HG03558 (cell line): ENCODE measurements around the gene TBC1D9B.

Source experiments
- ATAC-seq: cut with Tn5 transposase; IDR thresholded peaks from one replicate; pipeline ENCODE4 v1.9.1; 2021; ENCODE audit warnings: moderate number of reproducible peaks; ENCODE audit not compliant: unreplicated experiment; ENCODE audit errors: extremely low read depth

TBC1D9B gene

GRCh38 chr5:179907556-179908324, at the start of gene TBC1D9B:
Gene TBC1D9B (minus strand): TSS chr5:179907897. CDS start chr5:179907821, 76 bp downstream.
- peak; percentile 58 for ATAC-seq

GRCh38 chr5:179955630-179956029, 47.9 kb upstream of the TBC1D9B start:
- ATAC-seq: no peak

- ATAC-seq: no peak
Measured at GRCh38 chr5:179955062-179955461, 47.4 kb upstream of the TBC1D9B start.

- no peak for ATAC-seq
Measured at GRCh38 chr5:179954434-179954833, 46.7 kb upstream of the TBC1D9B start.

GRCh38 chr5:179953987-179954386, 46.3 kb upstream of the TBC1D9B start:
- ATAC-seq: no peak

- ATAC-seq: no peak
Measured at GRCh38 chr5:179936976-179937681, 29.4 kb upstream of the TBC1D9B start.

- no peak for ATAC-seq
Measured at GRCh38 chr5:179930788-179931473, 23.2 kb upstream of the TBC1D9B start.

- ATAC-seq: no peak
Measured at GRCh38 chr5:179927824-179928223, 20.1 kb upstream of the TBC1D9B start.

- ATAC-seq: no peak
Measured at GRCh38 chr5:179926657-179927056, 19.0 kb upstream of the TBC1D9B start.

GRCh38 chr5:179923436-179923835, 15.7 kb upstream of the TBC1D9B start:
- no peak for ATAC-seq

GRCh38 chr5:179920175-179920574, 12.5 kb upstream of the TBC1D9B start:
- ATAC-seq: no peak

- no peak for ATAC-seq
Measured at GRCh38 chr5:179919487-179920060, 11.9 kb upstream of the TBC1D9B start.

- no peak for ATAC-seq
Measured at GRCh38 chr5:179918742-179919486, 11.2 kb upstream of the TBC1D9B start.

GRCh38 chr5:179916523-179916922, 8.8 kb upstream of the TBC1D9B start:
- no peak for ATAC-seq

GRCh38 chr5:179915406-179915935, 7.8 kb upstream of the TBC1D9B start:
- no peak for ATAC-seq

GRCh38 chr5:179914032-179914755, 6.5 kb upstream of the TBC1D9B start:
- ATAC-seq: no peak

- ATAC-seq: no peak
Measured at GRCh38 chr5:179913461-179913860, 5.8 kb upstream of the TBC1D9B start.

- ATAC-seq: no peak
Measured at GRCh38 chr5:179912951-179913350, 5.3 kb upstream of the TBC1D9B start.

GRCh38 chr5:179912386-179912785, 4.7 kb upstream of the TBC1D9B start:
- ATAC-seq: no peak
